H1 (cell line): ENCODE data around the gene DPP10. TPM values are rescaled to one million over a fixed set of nuclear protein-coding genes. Genes with fewer than 3 reads are reported as not detected.

Source experiments
- BCL11A ChIP-seq, 2 experiments: IDR thresholded peaks; one replicate each; pipeline ENCODE4 v1.6.1; 2011; ENCODE audit warnings: low read depth in 2 of 2, low read length in 2 of 2, mild to moderate bottlenecking in 2 of 2
- CHD1 ChIP-seq: IDR thresholded peaks from 2 replicates; pipeline ENCODE4 v1.6.1; 2012; ENCODE audit warnings: low read depth, low read length, improper control_type of control experiment
- CHD7 ChIP-seq: fragments of 300-600 bp; sonication (generic); IDR thresholded peaks from 2 replicates; pipeline ENCODE4 v1.7.1; 2012; ENCODE audit warnings: low read length, moderate library complexity, mild to moderate bottlenecking, inconsistent platforms; ENCODE audit not compliant: insufficient replicate concordance
- CREB1 ChIP-seq: IDR thresholded peaks from 2 replicates; pipeline ENCODE4 v1.6.1; 2012; ENCODE audit warnings: inconsistent platforms
- KDM1A ChIP-seq: fragments of 200-600, 300-600 bp; sonication (generic); IDR thresholded peaks from 2 replicates; pipeline ENCODE4 v1.7.1; 2016; ENCODE audit warnings: mild to moderate bottlenecking, low read length, borderline replicate concordance
- KDM5A ChIP-seq: fragments of 200-600 bp; IDR thresholded peaks from 2 replicates; pipeline ENCODE4 v1.7.1; 2012; ENCODE audit warnings: mild to moderate bottlenecking, low read length, inconsistent platforms, mixed read lengths
- NANOG ChIP-seq: IDR thresholded peaks from 2 replicates; pipeline ENCODE4 v1.6.1; 2011; ENCODE audit warnings: low read length, low read depth, mild to moderate bottlenecking, inconsistent platforms; ENCODE audit not compliant: insufficient read depth, poor library complexity, severe bottlenecking
- PHF8 ChIP-seq: fragments of 200-600 bp; sonication (generic); conservative IDR thresholded peaks from 2 replicates; pipeline ENCODE4 v1.7.1; 2012; ENCODE audit warnings: low read depth, mild to moderate bottlenecking, inconsistent platforms, low read length, moderate library complexity
- POLR2A ChIP-seq, 2 experiments: IDR thresholded peaks; 1 replicate in 1 of 2; 2 replicates in 1 of 2; pipeline ENCODE4 v1.6.1; 2011; ENCODE audit warnings: low read depth in 2 of 2, low read length in 2 of 2, mild to moderate bottlenecking in 2 of 2; ENCODE audit errors: control extremely low read depth in 1 of 2
- SIRT6 ChIP-seq: IDR thresholded peaks from one replicate; pipeline ENCODE4 v1.7.1; 2012; ENCODE audit warnings: low read length, inconsistent platforms
- SRF ChIP-seq: IDR thresholded peaks from 2 replicates; pipeline ENCODE4 v1.6.1; 2011; ENCODE audit warnings: mild to moderate bottlenecking, low read depth, low read length, moderate library complexity
- polyA plus RNA-seq, 7 experiments: library from polyadenylated mRNA; depleted of rRNA in 3 of 7; stranded (reverse) in 5 of 7; unstranded in 2 of 7; fragments of >200 nt in 5 of 7; fragments of 200-250 nt in 2 of 7; gene quantifications; 1 replicate in 5 of 7; 2 replicates in 1 of 7; 4 replicates in 1 of 7; pipeline versions ENCODE4 v1.2.1 to v1.2.3, GENCODE V29; 2011 to 2013; ENCODE audit warnings: missing spikeins in 2 of 7, mixed read lengths in 2 of 7
- total RNA-seq: library from RNA; stranded (reverse); fragmentation: NEBNext Ultra II Directional; extraction: Animal tissue kit (Norgen Biotek cat#: 25700); gene quantifications from 2 replicates; pipeline ENCODE4 v1.2.1, GENCODE V29; 2021
- TF ChIP-seq, protein P1 (sequence below): IDR thresholded peaks from 2 replicates; pipeline ENCODE4 v1.6.1; 2011; ENCODE audit warnings: low read depth, mild to moderate bottlenecking, low read length; ENCODE audit not compliant: insufficient read depth

Gene DPP10
- total and polyA plus RNA-seq, 2 of the 8 experiments (the other 6 are each of a cell fraction or from before 2014, with no cell fraction given): 3.3 to 7.2 TPM

GRCh38 chr2:114717049-114717448 is 274.6 kb downstream of the DPP10 start (continued):
- TF ChIP-seq CHD7 (no peak), CHD1 (no peak), POLR2A (IDR thresholded peaks at IDR 0.05; ENCODE audit: control extremely low read depth in 1 of 2, low read depth in 2 of 2, low read length in 2 of 2) (no peak), KDM5A (no peak), CREB1 (no peak), KDM1A (no peak), BCL11A (IDR thresholded peaks at IDR 0.05; ENCODE audit: low read depth in 2 of 2, low read length in 2 of 2) (no peak), PHF8 (no peak), SIRT6 (no peak), NANOG (no peak), SRF (no peak)
- TF ChIP-seq, protein P1, sequence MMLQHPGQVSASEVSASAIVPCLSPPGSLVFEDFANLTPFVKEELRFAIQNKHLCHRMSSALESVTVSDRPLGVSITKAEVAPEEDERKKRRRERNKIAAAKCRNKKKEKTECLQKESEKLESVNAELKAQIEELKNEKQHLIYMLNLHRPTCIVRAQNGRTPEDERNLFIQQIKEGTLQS: no peak
